DND-41 (cell line): ENCODE results near the gene MGP.

ENCODE experiments used
- ATAC-seq: fragments of 200-7000 bp; cut with Tn5 transposase; 3 replicates; pipeline ENCODE4 v1.9.1; 2021; ENCODE audit warnings: low read depth; ENCODE audit not compliant: insufficient read depth
- DNase-seq: peaks from one replicate; pipeline ENCODE4 v3.0.0-alpha.2; 2020
- H2AFZ ChIP-seq: 2 replicates; pipeline ENCODE4 v1.6.0; 2012; ENCODE audit warnings: low read depth, low read length
- H3K27ac ChIP-seq: 2 replicates; pipeline ENCODE4 v1.5.1; 2012; ENCODE audit warnings: low read length, inconsistent platforms
- H3K27me3 ChIP-seq: fragments of 200-600 bp; sonication (generic); 2 replicates; pipeline ENCODE4 v1.6.0; 2012; ENCODE audit warnings: low read length, mild to moderate bottlenecking, inconsistent platforms; ENCODE audit not compliant: insufficient read depth, poor library complexity
- H3K36me3 ChIP-seq: 2 replicates; pipeline ENCODE4 v1.5.1; 2012; ENCODE audit warnings: low read length, inconsistent platforms; ENCODE audit not compliant: insufficient read depth
- H3K4me1 ChIP-seq: 2 replicates; pipeline ENCODE4 v1.5.1; 2012; ENCODE audit warnings: mild to moderate bottlenecking, low read length; ENCODE audit not compliant: insufficient read depth
- H3K4me2 ChIP-seq: 2 replicates; pipeline ENCODE4 v1.6.0; 2012; ENCODE audit warnings: mild to moderate bottlenecking, moderate library complexity, low read length, inconsistent platforms; ENCODE audit not compliant: insufficient read depth
- H3K4me3 ChIP-seq, 2 experiments: fragments of 200-600 bp in 1 of 2; shearing (Covaris generic) in 1 of 2; 2 replicates each; pipeline ENCODE4 v1.5.1; 2012 to 2016; ENCODE audit warnings: inconsistent platforms in 2 of 2, low read length in 2 of 2, mild to moderate bottlenecking in 2 of 2, low read depth in 1 of 2, moderate library complexity in 1 of 2
- H3K79me2 ChIP-seq: 2 replicates; pipeline ENCODE4 v1.6.0; 2012; ENCODE audit warnings: low read length, inconsistent platforms; ENCODE audit not compliant: insufficient read depth
- H3K9ac ChIP-seq: 2 replicates; pipeline ENCODE4 v1.6.0; 2012; ENCODE audit warnings: low read depth, mild to moderate bottlenecking, inconsistent platforms, low read length, moderate library complexity
- H3K9me3 ChIP-seq: 2 replicates; pipeline ENCODE4 v1.5.1; 2012; ENCODE audit warnings: low read length, moderate library complexity, mild to moderate bottlenecking, inconsistent platforms; ENCODE audit not compliant: insufficient read depth, severe bottlenecking
- H4K20me1 ChIP-seq: 2 replicates; pipeline ENCODE4 v1.6.0; 2012; ENCODE audit warnings: low read length; ENCODE audit not compliant: insufficient read depth
- EZH2 ChIP-seq: IDR thresholded peaks from 3 replicates; pipeline ENCODE4 v1.6.1; 2012; ENCODE audit warnings: borderline replicate concordance, low read depth, mild to moderate bottlenecking, moderate library complexity, low read length, inconsistent platforms; ENCODE audit not compliant: severe bottlenecking
- TF ChIP-seq, protein P1 (sequence below): IDR thresholded peaks from 2 replicates; pipeline ENCODE4 v1.5.1; 2012; ENCODE audit warnings: borderline replicate concordance, low read length, moderate library complexity, mild to moderate bottlenecking; ENCODE audit not compliant: poor library complexity, severe bottlenecking; ENCODE audit errors: extremely low read depth

MGP gene

GRCh38 chr12:14836336-14837210 lies 49.1 kb downstream of the MGP start:
- no peak overlapping the region for H2AFZ ChIP-seq
- no peak overlapping the region for H3K9ac ChIP-seq
- H4K20me1 ChIP-seq = no peaks in the 10 kb centered on the region
- H3K27me3 ChIP-seq = peaks cover 4% of the 10 kb centered on the region
- H3K27ac ChIP-seq = no peak overlapping the region
- DNase-seq (no peak), ATAC-seq (no peak)
- no peaks in the 10 kb centered on the region for H3K36me3 ChIP-seq
- no peak overlapping the region for H3K4me3 ChIP-seq
- H3K9me3 ChIP-seq = no peaks in the 10 kb centered on the region
- no peak for TF ChIP-seq EZH2
- TF ChIP-seq, protein P1, sequence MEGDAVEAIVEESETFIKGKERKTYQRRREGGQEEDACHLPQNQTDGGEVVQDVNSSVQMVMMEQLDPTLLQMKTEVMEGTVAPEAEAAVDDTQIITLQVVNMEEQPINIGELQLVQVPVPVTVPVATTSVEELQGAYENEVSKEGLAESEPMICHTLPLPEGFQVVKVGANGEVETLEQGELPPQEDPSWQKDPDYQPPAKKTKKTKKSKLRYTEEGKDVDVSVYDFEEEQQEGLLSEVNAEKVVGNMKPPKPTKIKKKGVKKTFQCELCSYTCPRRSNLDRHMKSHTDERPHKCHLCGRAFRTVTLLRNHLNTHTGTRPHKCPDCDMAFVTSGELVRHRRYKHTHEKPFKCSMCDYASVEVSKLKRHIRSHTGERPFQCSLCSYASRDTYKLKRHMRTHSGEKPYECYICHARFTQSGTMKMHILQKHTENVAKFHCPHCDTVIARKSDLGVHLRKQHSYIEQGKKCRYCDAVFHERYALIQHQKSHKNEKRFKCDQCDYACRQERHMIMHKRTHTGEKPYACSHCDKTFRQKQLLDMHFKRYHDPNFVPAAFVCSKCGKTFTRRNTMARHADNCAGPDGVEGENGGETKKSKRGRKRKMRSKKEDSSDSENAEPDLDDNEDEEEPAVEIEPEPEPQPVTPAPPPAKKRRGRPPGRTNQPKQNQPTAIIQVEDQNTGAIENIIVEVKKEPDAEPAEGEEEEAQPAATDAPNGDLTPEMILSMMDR = no peak
- no peaks in the 10 kb centered on the region for H3K79me2 ChIP-seq
- no peaks in the 10 kb centered on the region for H3K4me1 ChIP-seq
- no peak overlapping the region for H3K4me2 ChIP-seq

DNA sequence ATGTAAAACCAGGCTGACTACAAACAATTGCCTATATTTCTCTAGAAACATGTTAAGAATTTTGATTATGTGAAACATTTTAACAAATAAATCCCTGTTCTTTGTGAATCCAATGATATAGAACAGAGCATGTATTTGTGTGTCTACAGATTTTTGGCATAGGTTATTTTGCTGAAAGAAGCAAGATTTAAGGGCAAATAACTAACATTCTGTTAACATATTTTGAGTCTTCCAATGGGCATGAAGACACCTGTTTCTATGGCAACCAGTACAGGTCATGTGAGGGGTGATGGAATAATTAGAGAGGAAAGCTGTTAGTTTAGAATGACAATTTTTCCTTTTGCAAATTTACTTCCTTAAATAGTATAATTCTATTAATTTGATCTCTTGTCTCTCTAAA lies 51.1 kb downstream of the MGP start:
- Histone ChIP-seq H3K79me2 (no peaks in the 10 kb centered on the region), H3K27me3 (peaks cover 4% of the 10 kb centered on the region), H3K4me3 (no peak overlapping the region), H3K36me3 (no peaks in the 10 kb centered on the region), H3K4me1 (no peaks in the 10 kb centered on the region), H4K20me1 (no peaks in the 10 kb centered on the region), H2AFZ (no peak overlapping the region), H3K9ac (no peak overlapping the region), H3K4me2 (no peak overlapping the region), H3K27ac (no peak overlapping the region), H3K9me3 (no peaks in the 10 kb centered on the region)
- TF ChIP-seq, protein P1 = no peak
- TF ChIP-seq EZH2 = no peak
- no peak for ATAC-seq
- DNase-seq = no peak

GRCh38 chr12:14833952-14834351 lies 51.7 kb downstream of the MGP start:
- DNase-seq = no peak

More at GRCh38 chr12:14833952-14834351, 51.7 kb downstream of the MGP start:
- TF ChIP-seq, protein P1 = no peak
- TF ChIP-seq EZH2 = no peak
- Histone ChIP-seq H3K4me2 (no peak overlapping the region), H3K9ac (no peak overlapping the region), H3K36me3 (no peaks in the 10 kb centered on the region), H3K27me3 (peaks cover 4% of the 10 kb centered on the region), H3K9me3 (no peaks in the 10 kb centered on the region), H3K27ac (no peak overlapping the region), H3K4me1 (no peaks in the 10 kb centered on the region), H3K4me3 (no peak overlapping the region), H3K79me2 (no peaks in the 10 kb centered on the region), H2AFZ (no peak overlapping the region), H4K20me1 (no peaks in the 10 kb centered on the region)
- ATAC-seq = no peak
